ENCODE results near the gene DNAJC18.

DNAJC18 gene

GRCh38 chr5:139419226-139420192, 19.8 kb downstream of the DNAJC18 start:
- no peak for TF ChIP-seq CTCF (IDR thresholded peaks at IDR 0.05; ENCODE audit: low read depth, low read length)
- H3K4me3 ChIP-seq (ENCODE audit: low read depth, low read length): no peak overlapping the region

DNA sequence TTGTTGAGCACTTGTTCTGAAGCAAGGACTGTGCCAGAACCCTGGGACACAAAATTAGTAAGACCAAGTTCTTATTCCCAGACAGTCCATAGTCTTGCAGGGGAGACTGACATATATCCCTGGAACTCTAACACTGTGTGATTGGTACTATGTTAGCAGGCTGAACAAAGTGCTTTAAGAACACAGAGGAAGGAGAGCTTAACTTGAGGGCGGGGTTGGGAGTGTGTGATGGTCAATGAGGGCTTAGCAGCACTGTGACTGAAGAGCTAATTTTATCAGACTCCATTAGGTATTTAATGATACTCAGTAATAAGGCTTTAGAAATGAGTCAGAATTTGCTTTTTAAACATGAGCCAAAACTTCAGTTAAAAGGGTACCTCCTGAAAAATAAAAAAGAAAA, 20.5 kb downstream of the DNAJC18 start:
- no peak overlapping the region for H3K4me3 ChIP-seq (ENCODE audit: low read depth, low read length)
- TF ChIP-seq CTCF (IDR thresholded peaks at IDR 0.05; ENCODE audit: low read depth, low read length): no peak

DNA sequence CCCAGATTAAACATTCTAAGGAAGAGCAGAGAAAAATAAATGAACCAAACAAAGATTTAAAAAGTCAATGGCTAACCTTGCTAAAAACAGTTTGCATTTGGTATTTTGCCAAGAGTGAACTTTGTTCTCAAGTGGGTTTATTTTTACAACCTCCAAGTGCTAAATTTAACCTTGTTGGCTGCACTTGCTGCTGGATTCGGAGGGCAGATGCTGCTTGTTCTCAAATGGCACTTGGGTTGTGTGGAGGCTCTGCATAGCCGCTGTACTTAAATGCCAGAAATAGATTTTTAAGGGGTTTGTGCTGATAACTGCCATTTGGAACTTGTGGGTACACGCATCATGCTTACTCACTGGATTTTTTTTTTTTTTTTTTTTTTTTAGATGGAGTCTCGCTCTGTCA, 22.1 kb downstream of the DNAJC18 start:
- no peak for TF ChIP-seq CTCF (IDR thresholded peaks at IDR 0.05; ENCODE audit: low read depth, low read length)
- H3K4me3 ChIP-seq (ENCODE audit: low read depth, low read length): no peak overlapping the region

DNA sequence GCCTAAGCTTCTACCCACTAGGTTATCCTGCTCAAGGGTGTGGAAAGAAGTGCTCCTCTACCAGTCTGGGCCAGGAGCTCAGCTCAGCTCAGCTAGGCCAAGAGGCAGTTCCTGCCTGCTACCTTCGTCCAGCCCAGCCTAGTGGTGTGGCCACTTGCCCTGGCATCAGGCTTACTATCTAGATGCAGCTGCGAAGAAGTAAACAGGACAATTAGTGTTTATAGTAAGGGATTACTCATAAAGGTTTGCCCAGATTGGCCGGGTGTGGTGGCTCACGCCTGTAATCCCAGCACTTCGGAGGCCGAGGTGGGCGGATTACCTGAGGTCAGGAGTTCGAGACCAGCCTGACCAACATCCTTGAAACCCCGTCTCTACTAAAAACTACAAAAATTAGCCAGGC, 22.7 kb downstream of the DNAJC18 start:
- H3K4me3 ChIP-seq (ENCODE audit: low read depth, low read length): no peak overlapping the region
- TF ChIP-seq CTCF (IDR thresholded peaks at IDR 0.05; ENCODE audit: low read depth, low read length): no peak

DNA sequence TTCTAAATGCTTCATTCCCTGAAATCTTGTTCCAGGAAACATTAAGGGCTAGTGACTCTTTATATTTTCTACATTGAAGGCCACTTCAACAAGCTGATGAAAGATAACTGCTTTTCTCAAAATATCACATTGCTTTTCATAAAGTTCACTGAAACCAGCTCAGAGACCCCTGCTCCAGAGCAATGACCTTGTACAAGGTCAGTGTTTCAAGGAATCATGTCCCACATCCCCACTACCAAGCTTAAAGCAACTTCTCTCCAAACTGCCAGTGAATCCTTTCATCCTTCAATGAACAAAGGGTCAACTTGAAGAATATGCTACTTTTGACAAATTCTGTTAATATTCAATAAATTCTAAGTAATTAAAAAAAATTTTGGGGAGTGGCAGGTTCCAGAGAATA, 23.5 kb downstream of the DNAJC18 start:
- TF ChIP-seq CTCF (IDR thresholded peaks at IDR 0.05; ENCODE audit: low read depth, low read length): no peak
- H3K4me3 ChIP-seq (ENCODE audit: low read depth, low read length): no peak overlapping the region

- H3K4me3 ChIP-seq (ENCODE audit: low read depth, low read length): no peak overlapping the region
- no peak for TF ChIP-seq CTCF (IDR thresholded peaks at IDR 0.05; ENCODE audit: low read depth, low read length)
Measured at GRCh38 chr5:139415221-139415861, 24.0 kb downstream of the DNAJC18 start.

GRCh38 chr5:139414581-139415130, 24.7 kb downstream of the DNAJC18 start:
- TF ChIP-seq CTCF (IDR thresholded peaks at IDR 0.05; ENCODE audit: low read depth, low read length): no peak
- no peak overlapping the region for H3K4me3 ChIP-seq (ENCODE audit: low read depth, low read length)

Measured in WI38 (cell line).